Heart left ventricle (tissue), 13 donors: ENCODE data around the gene CDC42.

Experiments
- CTCF ChIP-seq, 12 donors: fragments of 200-600 bp; sonication (generic) in 4 of 12; IDR thresholded peaks; one replicate each; pipeline versions ENCODE4 v1.5.0 to v1.8.0; 2018 to 2022; ENCODE audit warnings: antibody characterized with exemption in 12 of 12, mild to moderate bottlenecking in 5 of 12
- POLR2A ChIP-seq, 2 donors: fragments of 450-650 bp; IDR thresholded peaks; one replicate each; pipeline ENCODE4 v1.6.1; 2017; ENCODE audit warnings: antibody characterized with exemption in 2 of 2, mild to moderate bottlenecking in 2 of 2, moderate library complexity in 2 of 2
- donor health status: ischemic (EF 13 %, LVEDD 7.1; RV severe dilation, severe dysfunction).
- donor health status: DM: no; HTN: yes; CAD: no.
- donor health status: DM: no; HTN: no; CAD: no.
- donor health status: ischemic (EF 25% LVEDD 6.9; RV normal size, moderate dysfunction).
- donor health status: ischemic (EF 25% LVEDD 5.7; RV mildly dilated, moderate dysfunction).
- donor health status: ischemic (EF 35%, LVEDD 5.7; RV mildly dilated, moderate dysfunction).
- donor health status: nonischemic (EF 11% LVEDD 7.7; RV severe dilation, severe dysfunction).
- donor health status: DM: yes; HTN: yes; CAD: no.
- donor health status: PGD.
- donor health status: ischemic (EF 29% LVEDD 5.4; RV normal size, mild dysfunction).
- donor health status: nonischemic (EF 23%, LVEDD 6.1; RV moderate dilation, normal function).

GRCh38 chr1:22043198-22043769, 9.2 kb upstream of the CDC42 start:
- no peak for TF ChIP-seq POLR2A (IDR thresholded peaks at IDR 0.05)
- no peak for TF ChIP-seq CTCF (IDR thresholded peaks at IDR 0.05)
